IMR-90 (cell line): ENCODE measurements around the gene SRSF10. TPM values are rescaled to one million over a fixed set of nuclear protein-coding genes. Genes with fewer than 3 reads are reported as not detected.
A peak's percentile ranks its signal among the peaks of the same experiment; 100 is the strongest.

Experiments used
- ATAC-seq: fragments of 200-7000 bp; cut with Tn5 transposase; 2 replicates; pipeline ENCODE4 v1.9.1; 2020; ENCODE audit warnings: low read depth, mild to moderate bottlenecking, moderate library complexity
- BruUV-seq: library from RNA; stranded (reverse); fragments of 400-500 nt; replicated peaks from 2 replicates; lab custom pipeline; 2021; lab: Mats Ljungman, UMichigan
- CTCF ChIA-PET: fragments of 300-600 bp; formaldehyde crosslinking; extraction: SDS; loops from one replicate; lab custom pipeline; 2021; ENCODE audit warnings: antibody characterized with exemption; lab: Yijun Ruan, JAX
- POLR2A ChIA-PET: fragments of 300-600 bp; sonication (Branson Sonifier 250); formaldehyde crosslinking; loops from one replicate; lab custom pipeline; 2022; ENCODE audit warnings: antibody characterized with exemption; ENCODE audit not compliant: unreplicated experiment; lab: Charles Lee
- DNase-seq: peaks from one replicate; pipeline ENCODE4 v3.0.0; 2013
- H2AFZ ChIP-seq: replicated peaks from 2 replicates; pipeline ENCODE3; 2013; ENCODE audit warnings: low read length, mild to moderate bottlenecking; ENCODE audit not compliant: poor library complexity
- H2AK5ac ChIP-seq: 2 replicates; pipeline ENCODE4 v1.6.1; 2013; ENCODE audit warnings: low read depth, low read length, inconsistent platforms
- H2AK9ac ChIP-seq: replicated peaks from 2 replicates; pipeline ENCODE3; 2013; ENCODE audit warnings: mild to moderate bottlenecking, low read depth, low read length, moderate library complexity; ENCODE audit not compliant: poor library complexity
- H2BK120ac ChIP-seq: 2 replicates; pipeline ENCODE4 v1.6.1; 2013; ENCODE audit warnings: low read depth, low read length, inconsistent platforms
- H2BK15ac ChIP-seq: 3 replicates; pipeline ENCODE4 v1.6.1; 2013; ENCODE audit warnings: low read depth, low read length, inconsistent platforms
- H2BK20ac ChIP-seq: 2 replicates; pipeline ENCODE4 v1.6.1; 2013; ENCODE audit warnings: low read depth, mild to moderate bottlenecking, inconsistent platforms, low read length, moderate library complexity
- H2BK5ac ChIP-seq: 2 replicates; pipeline ENCODE4 v1.6.1; 2013; ENCODE audit warnings: mild to moderate bottlenecking, low read depth, low read length, inconsistent platforms; ENCODE audit not compliant: poor library complexity, severe bottlenecking
- H3K14ac ChIP-seq: replicated peaks from 2 replicates; pipeline ENCODE4 v1.6.1; 2013; ENCODE audit warnings: low read depth, low read length, inconsistent platforms
- H3K18ac ChIP-seq: 2 replicates; pipeline ENCODE4 v1.6.1; 2013; ENCODE audit warnings: low read depth, low read length, control low read depth
- H3K23ac ChIP-seq: 2 replicates; pipeline ENCODE4 v1.6.1; 2013; ENCODE audit warnings: low read depth, low read length, inconsistent platforms
- H3K27ac ChIP-seq: 2 replicates; pipeline ENCODE4 v1.5.1; 2013; ENCODE audit warnings: mild to moderate bottlenecking, control low read depth, low read length; ENCODE audit not compliant: insufficient read depth
- H3K27me3 ChIP-seq: 2 replicates; pipeline ENCODE4 v1.6.1; 2013; ENCODE audit warnings: low read length; ENCODE audit not compliant: control insufficient read depth, insufficient read depth
- H3K36me3 ChIP-seq: 2 replicates; pipeline ENCODE4 v1.6.1; 2013; ENCODE audit warnings: low read length, mixed read lengths; ENCODE audit not compliant: control insufficient read depth, insufficient read depth
- H3K4ac ChIP-seq: 2 replicates; pipeline ENCODE4 v1.6.1; 2013; ENCODE audit warnings: low read depth, low read length, inconsistent platforms
- H3K4me1 ChIP-seq: 2 replicates; pipeline ENCODE4 v1.6.1; 2013; ENCODE audit warnings: low read length, mixed read lengths; ENCODE audit not compliant: control insufficient read depth, insufficient read depth
- H3K4me2 ChIP-seq: 2 replicates; pipeline ENCODE4 v1.6.1; 2013; ENCODE audit warnings: low read depth, mild to moderate bottlenecking, control low read depth, low read length, moderate library complexity
- H3K4me3 ChIP-seq: 2 replicates; pipeline ENCODE4 v1.5.1; 2013; ENCODE audit warnings: low read depth, mild to moderate bottlenecking, control low read depth, low read length, moderate library complexity; ENCODE audit not compliant: insufficient read depth
- H3K56ac ChIP-seq: 2 replicates; pipeline ENCODE4 v1.6.1; 2013; ENCODE audit warnings: low read length, inconsistent platforms; ENCODE audit not compliant: insufficient read depth; ENCODE audit errors: extremely low read depth
- H3K79me1 ChIP-seq, 2 experiments: 2 replicates each; pipeline ENCODE4 v1.6.1; 2013; ENCODE audit warnings: low read length in 2 of 2, inconsistent platforms in 1 of 2, low read depth in 1 of 2
- H3K9ac ChIP-seq: 2 replicates; pipeline ENCODE4 v1.6.1; 2013; ENCODE audit warnings: low read depth, low read length, control low read depth
- H3K9me1 ChIP-seq: 2 replicates; pipeline ENCODE4 v1.6.1; 2013; ENCODE audit warnings: low read length, inconsistent platforms; ENCODE audit not compliant: insufficient read depth
- H3K9me3 ChIP-seq: 2 replicates; pipeline ENCODE4 v1.6.1; 2013; ENCODE audit warnings: low read length; ENCODE audit not compliant: control insufficient read depth, insufficient read depth
- H4K20me1 ChIP-seq: 2 replicates; pipeline ENCODE4 v1.6.1; 2013; ENCODE audit warnings: low read length, inconsistent platforms; ENCODE audit not compliant: insufficient read depth
- H4K5ac ChIP-seq: 2 replicates; pipeline ENCODE4 v1.6.1; 2013; ENCODE audit warnings: mild to moderate bottlenecking, low read depth, low read length, control low read depth
- H4K8ac ChIP-seq, 2 experiments: 2 replicates each; pipeline ENCODE4 v1.6.1; 2013; ENCODE audit warnings: low read depth in 2 of 2, low read length in 2 of 2, control low read depth in 1 of 2, inconsistent platforms in 1 of 2
- H4K91ac ChIP-seq: 2 replicates; pipeline ENCODE4 v1.6.1; 2013; ENCODE audit warnings: low read depth, low read length, inconsistent platforms; ENCODE audit not compliant: insufficient read depth
- BHLHE40 ChIP-seq: fragments of 150-350 bp; IDR thresholded peaks from 2 replicates; pipeline ENCODE4 v1.6.1; 2016; ENCODE audit warnings: mild to moderate bottlenecking, low read depth, low read length
- CEBPB ChIP-seq: IDR thresholded peaks from 2 replicates; pipeline ENCODE4 v1.6.1; 2012; ENCODE audit warnings: low read depth, low read length, improper control_type of control experiment
- CHD1 ChIP-seq: IDR thresholded peaks from 2 replicates; pipeline ENCODE4 v1.6.1; 2012; ENCODE audit warnings: low read depth, low read length, improper control_type of control experiment
- FOS ChIP-seq: fragments of 150-350 bp; IDR thresholded peaks from 2 replicates; pipeline ENCODE4 v1.6.1; 2016; ENCODE audit warnings: low read depth, low read length
- MAZ ChIP-seq: IDR thresholded peaks from 2 replicates; pipeline ENCODE4 v1.6.1; 2012; ENCODE audit warnings: low read depth, mild to moderate bottlenecking, low read length, improper control_type of control experiment, moderate library complexity, borderline replicate concordance
- MXI1 ChIP-seq: IDR thresholded peaks from 2 replicates; pipeline ENCODE4 v1.6.1; 2012; ENCODE audit warnings: low read depth, mild to moderate bottlenecking, low read length, moderate library complexity, borderline replicate concordance
- NFE2L2 ChIP-seq: fragments of 150-350 bp; IDR thresholded peaks from 2 replicates; pipeline ENCODE4 v1.6.1; 2016; ENCODE audit warnings: low read depth, mild to moderate bottlenecking, low read length
- POLR2A ChIP-seq: IDR thresholded peaks from 2 replicates; pipeline ENCODE4 v1.6.1; 2012; ENCODE audit warnings: mild to moderate bottlenecking, low read depth, low read length
- RFX5 ChIP-seq: IDR thresholded peaks from 2 replicates; pipeline ENCODE4 v1.8.0; 2012; ENCODE audit warnings: low read depth, mild to moderate bottlenecking, low read length, moderate library complexity
- WGBS, 2 experiments: methylation state at CpG; one replicate each; pipeline versions ENCODE4 v1.1.5 to v1.1.7; 2013; ENCODE audit warnings: missing lambda C conversion rate in 2 of 2; ENCODE audit not compliant: insufficient read length in 1 of 2; ENCODE audit errors: extremely low coverage in 2 of 2; 5-methylcytosine and 5-hydroxymethylcytosine counted together
- dilution Hi-C: fragments of 300-500 bp; cut with HindIII; formaldehyde crosslinking; loops from one replicate; pipeline ENCODE4 v1.14.3; 2018; ENCODE audit warnings: low sequenced_read_pairs; ENCODE audit not compliant: unreplicated experiment
- in situ Hi-C: fragments of 300-500 bp; cut with MboI; formaldehyde crosslinking; loops from 3 replicates; pipeline ENCODE4 v1.14.3; 2019; ENCODE audit warnings: low sequenced_read_pairs, inconsistent platforms, mixed read lengths
- intact Hi-C: fragments of 100-400 bp; cut with micrococcal nuclease; formaldehyde crosslinking; loops from 2 replicates; pipeline ENCODE4 v1.10.0; 2022
- polyA plus RNA-seq, 3 experiments: library from polyadenylated mRNA; depleted of rRNA; stranded (reverse); fragments of >200 nt; gene quantifications; 2 replicates each; pipeline ENCODE4 v1.2.3, GENCODE V29; 2012; ENCODE audit warnings: low replicate concordance in 1 of 3
- total RNA-seq: library from RNA; depleted of rRNA; stranded (reverse); fragments of >200 nt; gene quantifications from 2 replicates; pipeline ENCODE4 v1.2.3, GENCODE V29; 2012

SRSF10 gene
- total and polyA plus RNA-seq, 2 of the 4 experiments (the other 2 are of a cell fraction) = 90.1 to 110 TPM

GRCh38 chr1:24018611-24019580, 38.8 kb upstream of the SRSF10 start:
- Histone ChIP-seq H3K4me1 (peaks cover 26% of the 10 kb centered on the region), H3K4me3 (no peak overlapping the region)
- 90% methylated on average over 3 of the region's 20 CpGs; no CpG with 5 or more reads in 1 of the 2 experiments for WGBS, 2 experiments

More at GRCh38 chr1:24018611-24019580, 38.8 kb upstream of the SRSF10 start:
- intact Hi-C loops = loop anchor here (2.0 kb wide), 1 partner anchor 40 kb away; no protein-coding TSS in a partner anchor
- Histone ChIP-seq H3K79me1 (peaks cover 0 to 11% of the 10 kb centered on the region in 2 experiments; a peak in 1 of 4 replicates), H4K20me1 (no peaks in the 10 kb centered on the region), H3K9ac (0 out of 2 replicates have a peak overlapping the region, but pooled peaks have one; percentile 23), H3K27ac (peak overlapping the region; percentile 81), H3K4ac (peak overlapping the region; percentile 91), H2BK5ac (peak overlapping the region; percentile 89), H2BK120ac (peak overlapping the region; percentile 93), H2AK9ac (peak overlapping the region; percentile 95), H3K27me3 (no peaks in the 10 kb centered on the region), H3K9me3 (no peaks in the 10 kb centered on the region), H3K14ac (peak overlapping the region; percentile 70), H3K23ac (peak overlapping the region; percentile 60; the same call in 1 of the 2 replicates), H2AFZ (peak overlapping the region; percentile 89), H3K18ac (peak overlapping the region; percentile 63), H3K4me2 (peak overlapping the region; percentile 64), H2BK20ac (peak overlapping the region; percentile 85), H3K36me3 (no peaks in the 10 kb centered on the region), H3K56ac (peak overlapping the region; percentile 64; the same call in 1 of the 2 replicates), H4K8ac (peak overlapping the region; percentile 38 to 95), H2AK5ac (peak overlapping the region; percentile 93), H3K9me1 (peaks cover 27% of the 10 kb centered on the region), H4K5ac (peak overlapping the region; percentile 20; the same call in 1 of the 2 replicates), H2BK15ac (peak overlapping the region; percentile 88; the same call in 2 of the 3 replicates), H4K91ac (peak overlapping the region; percentile 85)
- BruUV-seq = no TSS peak
- TF ChIP-seq BHLHE40 (0 out of 2 replicates have a peak, but pooled peaks have one; percentile 19), CHD1 (no peak), MAZ (peak; percentile 24; the same call in 1 of the 2 replicates), POLR2A (peak; percentile 59; the same call in 1 of the 2 replicates), MXI1 (0 out of 2 replicates have a peak, but pooled peaks have one; percentile 6), RFX5 (no peak), NFE2L2 (no peak; the same call in 1 of the 2 replicates), FOS (0 out of 2 replicates have a peak, but pooled peaks have one; percentile 22), CEBPB (peak; percentile 86)
- ChIA-PET POLR2A (interaction anchor here (0.6 kb wide), 1 partner anchor 53 kb away, joined by 3 read pairs; no protein-coding TSS in a partner anchor), CTCF (interaction anchor here (0.5 to 1.6 kb wide), 2 partner anchors 9 to 10 kb away, joined by 3 to 6 read pairs; no protein-coding TSS in a partner anchor)
- ATAC-seq (peak; percentile 84), DNase-seq (peak; percentile 99)
- in situ Hi-C loops = no loop called here
- dilution Hi-C loops = no loop called here
